Esophagus muscularis mucosa (tissue), 4 donors: ENCODE measurements around the gene CSTF2T.

Experiments used
- CTCF ChIP-seq, 3 experiments: fragments of 200-600 bp in 2 of 3; fragments of 450-650 bp in 1 of 3; sonication (generic) in 2 of 3; IDR thresholded peaks; one replicate each; pipeline ENCODE4 v1.5.1; 2017 to 2019; ENCODE audit warnings: antibody characterized with exemption in 3 of 3, mild to moderate bottlenecking in 2 of 3, moderate library complexity in 1 of 3
- EP300 ChIP-seq: sonication (generic); formaldehyde crosslinking; IDR thresholded peaks from one replicate; pipeline ENCODE4 v1.6.1; 2017; ENCODE audit warnings: antibody characterized with exemption
- POLR2AphosphoS5 ChIP-seq, 2 donors: sonication (generic); formaldehyde crosslinking; IDR thresholded peaks; one replicate each; pipeline ENCODE4 v1.6.1; 2017; ENCODE audit warnings: antibody characterized with exemption in 2 of 2

- TF ChIP-seq CTCF (IDR thresholded peaks at IDR 0.05) (no peak), POLR2AphosphoS5 (IDR thresholded peaks at IDR 0.05) (no peak), EP300 (no peak)
Observed at GRCh38 chr10:51685768-51686167, 13.6 kb downstream of the CSTF2T start.
